Natural killer cell treated with Interleukin-12 subunit alpha and Interleukin-12 subunit beta and Interleukin-15 and Interleukin-18, amount 100 ng/mL, for 72 hours (primary cell): ENCODE results near the gene AFF3. TPM values are rescaled to one million over a fixed set of nuclear protein-coding genes. Genes with fewer than 3 reads are reported as not detected.

Source experiments
- ATAC-seq, 2 donors: fragments of 150-1000 bp; cut with Tn5 transposase in 1 of 2; sonication (Bioruptor Pico), chemical (Tn5 transposase) in 1 of 2; 2 replicates each; pipeline ENCODE4 v1.10.0; 2021
- DNase-seq: peaks from one replicate; pipeline ENCODE4 v3.0.0; 2022; ENCODE audit warnings: low spot score
- H3K27ac Mint-ChIP-seq, 2 donors: 1 replicate in 1 of 2; 2 replicates in 1 of 2; pipeline ENCODE4 v1.8.0; 2022; ENCODE audit warnings: mixed read lengths in 2 of 2, mild to moderate bottlenecking in 1 of 2, moderate library complexity in 1 of 2
- H3K27me3 Mint-ChIP-seq, 2 donors: 1 replicate in 1 of 2; 2 replicates in 1 of 2; pipeline ENCODE4 v1.8.0; 2022; ENCODE audit warnings: mixed read lengths in 2 of 2
- H3K36me3 Mint-ChIP-seq: one replicate; pipeline ENCODE4 v1.8.0; 2022; ENCODE audit warnings: mixed read lengths
- H3K4me1 Mint-ChIP-seq, 2 donors: 1 replicate in 1 of 2; 2 replicates in 1 of 2; pipeline ENCODE4 v1.8.0; 2022; ENCODE audit warnings: low read depth in 2 of 2, mixed read lengths in 2 of 2, mild to moderate bottlenecking in 1 of 2
- H3K4me3 Mint-ChIP-seq: one replicate; pipeline ENCODE4 v1.8.0; 2022; ENCODE audit warnings: mixed read lengths
- H3K9me3 Mint-ChIP-seq: 2 replicates; pipeline ENCODE4 v1.8.0; 2022; ENCODE audit warnings: mixed read lengths
- total RNA-seq, 2 donors: library from RNA; stranded (reverse); gene quantifications; one replicate each; pipeline ENCODE4 v1.2.3, GENCODE V29; 2022

Gene AFF3
- total RNA-seq, 2 donors from 2014 or later: 1.5 TPM; not detected in 1

GRCh38 chr2:99975386-99975785 lies 167.0 kb downstream of the AFF3 start:
- no peak for ATAC-seq
- Mint-ChIP-seq H3K27me3 (peaks cover 3 to 11% of the 10 kb centered on the region in 2 donors), H3K9me3 (no peaks in the 10 kb centered on the region), H3K27ac (no peak overlapping the region), H3K4me1 (no peaks in the 10 kb centered on the region), H3K4me3 (no peak overlapping the region), H3K36me3 (no peaks in the 10 kb centered on the region)
- DNase-seq: no peak

- DNase-seq (no peak), ATAC-seq (no peak)
- Mint-ChIP-seq H3K4me1 (no peaks in the 10 kb centered on the region), H3K9me3 (no peaks in the 10 kb centered on the region), H3K36me3 (no peaks in the 10 kb centered on the region), H3K4me3 (no peak overlapping the region), H3K27me3 (peaks cover 3 to 17% of the 10 kb centered on the region in 2 donors), H3K27ac (no peak overlapping the region)
These were observed 167.6 kb downstream of the AFF3 start for GRCh38 chr2:99974682-99975375.

- DNase-seq (no peak), ATAC-seq (no peak)
- H3K4me1 Mint-ChIP-seq: no peaks in the 10 kb centered on the region
- H3K27me3 Mint-ChIP-seq: peaks cover 3 to 17% of the 10 kb centered on the region in 2 donors
- no peak overlapping the region for H3K4me3 Mint-ChIP-seq
- H3K27ac Mint-ChIP-seq: no peak overlapping the region
- no peaks in the 10 kb centered on the region for H3K36me3 Mint-ChIP-seq
- no peaks in the 10 kb centered on the region for H3K9me3 Mint-ChIP-seq
These were observed 168.1 kb downstream of the AFF3 start for GRCh38 chr2:99974275-99974674.

GRCh38 chr2:99971326-99971900 lies 171.0 kb downstream of the AFF3 start:
- ATAC-seq (no peak), DNase-seq (no peak)
- Mint-ChIP-seq H3K4me3 (no peak overlapping the region), H3K9me3 (no peaks in the 10 kb centered on the region), H3K36me3 (no peaks in the 10 kb centered on the region), H3K4me1 (no peaks in the 10 kb centered on the region), H3K27ac (no peak overlapping the region), H3K27me3 (peaks cover 7 to 31% of the 10 kb centered on the region in 2 donors)

- H3K4me3 Mint-ChIP-seq: no peak overlapping the region
- no peaks in the 10 kb centered on the region for H3K36me3 Mint-ChIP-seq
- DNase-seq: no peak
- no peaks in the 10 kb centered on the region for H3K4me1 Mint-ChIP-seq
- ATAC-seq: no peak
- H3K27me3 Mint-ChIP-seq: peaks cover 7 to 31% of the 10 kb centered on the region in 2 donors
- no peak overlapping the region for H3K27ac Mint-ChIP-seq
- H3K9me3 Mint-ChIP-seq: no peaks in the 10 kb centered on the region
These were observed 172.0 kb downstream of the AFF3 start for GRCh38 chr2:99970292-99970868.

- no peak for DNase-seq
- H3K4me1 Mint-ChIP-seq: no peaks in the 10 kb centered on the region
- H3K36me3 Mint-ChIP-seq: no peaks in the 10 kb centered on the region
- peaks cover 0 to 2% of the 10 kb centered on the region in 2 donors for H3K27me3 Mint-ChIP-seq
- no peak overlapping the region for H3K4me3 Mint-ChIP-seq
- no peak overlapping the region for H3K27ac Mint-ChIP-seq
- H3K9me3 Mint-ChIP-seq: no peaks in the 10 kb centered on the region
- ATAC-seq: no peak
These were observed 181.0 kb downstream of the AFF3 start for GRCh38 chr2:99961196-99961913.

GRCh38 chr2:99960790-99961189 lies 181.6 kb downstream of the AFF3 start:
- Mint-ChIP-seq H3K9me3 (no peaks in the 10 kb centered on the region), H3K36me3 (no peaks in the 10 kb centered on the region), H3K4me3 (no peak overlapping the region), H3K4me1 (no peaks in the 10 kb centered on the region), H3K27me3 (peaks cover 0 to 2% of the 10 kb centered on the region in 2 donors), H3K27ac (no peak overlapping the region)
- ATAC-seq (no peak), DNase-seq (no peak)

GRCh38 chr2:99960291-99960690 lies 182.1 kb downstream of the AFF3 start:
- H3K9me3 Mint-ChIP-seq: no peaks in the 10 kb centered on the region
- H3K27me3 Mint-ChIP-seq: peaks cover 0 to 2% of the 10 kb centered on the region in 2 donors
- ATAC-seq (no peak), DNase-seq (no peak)
- no peak overlapping the region for H3K27ac Mint-ChIP-seq
- H3K4me3 Mint-ChIP-seq: no peak overlapping the region
- H3K36me3 Mint-ChIP-seq: no peaks in the 10 kb centered on the region
- no peaks in the 10 kb centered on the region for H3K4me1 Mint-ChIP-seq

- Mint-ChIP-seq H3K4me1 (no peaks in the 10 kb centered on the region), H3K4me3 (no peak overlapping the region), H3K27ac (no peak overlapping the region), H3K36me3 (no peaks in the 10 kb centered on the region), H3K9me3 (no peaks in the 10 kb centered on the region), H3K27me3 (peaks cover 0 to 2% of the 10 kb centered on the region in 2 donors)
- no peak for DNase-seq
- no peak for ATAC-seq
These were observed 183.0 kb downstream of the AFF3 start for GRCh38 chr2:99959261-99960014.

- H3K36me3 Mint-ChIP-seq: no peaks in the 10 kb centered on the region
- no peak overlapping the region for H3K27ac Mint-ChIP-seq
- no peaks in the 10 kb centered on the region for H3K4me1 Mint-ChIP-seq
- DNase-seq (no peak), ATAC-seq (no peak)
- H3K4me3 Mint-ChIP-seq: no peak overlapping the region
- no peaks in the 10 kb centered on the region for H3K9me3 Mint-ChIP-seq
- H3K27me3 Mint-ChIP-seq: peaks cover 0 to 2% of the 10 kb centered on the region in 2 donors
These were observed 184.9 kb downstream of the AFF3 start for GRCh38 chr2:99957332-99958133.

- no peak for DNase-seq
- H3K9me3 Mint-ChIP-seq: no peaks in the 10 kb centered on the region
- ATAC-seq: no peak
- no peaks in the 10 kb centered on the region for H3K36me3 Mint-ChIP-seq
- no peaks in the 10 kb centered on the region for H3K4me1 Mint-ChIP-seq
- no peaks in the 10 kb centered on the region for H3K27me3 Mint-ChIP-seq
- no peak overlapping the region for H3K27ac Mint-ChIP-seq
- no peak overlapping the region for H3K4me3 Mint-ChIP-seq
These were observed 186.0 kb downstream of the AFF3 start for GRCh38 chr2:99956232-99957030.

GRCh38 chr2:99953750-99954149 lies 188.6 kb downstream of the AFF3 start:
- Mint-ChIP-seq H3K36me3 (no peaks in the 10 kb centered on the region), H3K27ac (no peak overlapping the region), H3K27me3 (no peaks in the 10 kb centered on the region), H3K4me1 (no peaks in the 10 kb centered on the region), H3K9me3 (no peaks in the 10 kb centered on the region), H3K4me3 (no peak overlapping the region)
- DNase-seq (no peak), ATAC-seq (no peak)
